Measurements from ENCODE around the gene SPSB2.

DNA sequence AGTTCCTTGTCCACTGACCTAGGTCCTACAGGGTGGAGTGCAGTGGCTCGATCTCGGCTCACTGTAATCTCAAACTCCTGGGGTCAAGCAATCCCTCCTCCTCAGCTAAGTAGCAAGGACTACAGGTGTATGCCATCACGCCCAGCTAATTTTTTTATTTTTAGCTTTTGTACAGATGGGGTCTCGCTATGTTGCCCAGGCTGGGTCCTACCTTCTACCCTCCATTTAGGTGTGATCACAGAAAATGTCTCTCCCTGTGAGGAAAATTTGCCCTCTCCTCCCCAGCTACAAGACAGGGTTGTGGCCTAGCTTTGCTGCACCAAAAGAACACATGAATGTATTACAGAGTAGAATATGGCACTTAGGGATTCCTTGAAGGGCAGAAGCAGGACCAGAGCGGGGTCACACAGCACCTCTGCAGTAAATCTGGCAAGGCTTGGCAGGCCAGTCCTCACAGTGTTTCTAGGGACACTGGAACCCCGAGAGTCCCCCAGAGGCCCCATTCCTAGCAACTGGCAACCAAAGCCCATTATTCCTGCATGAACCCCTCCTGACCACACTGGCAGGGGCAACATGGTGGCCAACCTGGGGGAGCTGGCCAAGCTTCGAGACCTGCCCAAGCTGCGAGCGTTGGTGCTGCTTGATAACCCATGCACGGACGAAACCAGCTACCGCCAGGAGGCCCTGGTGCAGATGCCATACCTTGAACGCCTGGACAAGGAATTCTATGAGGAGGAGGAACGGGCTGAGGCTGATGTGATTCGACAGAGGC lies 39.2 kb upstream of the SPSB2 start:
- TF ChIP-seq, protein P1, sequence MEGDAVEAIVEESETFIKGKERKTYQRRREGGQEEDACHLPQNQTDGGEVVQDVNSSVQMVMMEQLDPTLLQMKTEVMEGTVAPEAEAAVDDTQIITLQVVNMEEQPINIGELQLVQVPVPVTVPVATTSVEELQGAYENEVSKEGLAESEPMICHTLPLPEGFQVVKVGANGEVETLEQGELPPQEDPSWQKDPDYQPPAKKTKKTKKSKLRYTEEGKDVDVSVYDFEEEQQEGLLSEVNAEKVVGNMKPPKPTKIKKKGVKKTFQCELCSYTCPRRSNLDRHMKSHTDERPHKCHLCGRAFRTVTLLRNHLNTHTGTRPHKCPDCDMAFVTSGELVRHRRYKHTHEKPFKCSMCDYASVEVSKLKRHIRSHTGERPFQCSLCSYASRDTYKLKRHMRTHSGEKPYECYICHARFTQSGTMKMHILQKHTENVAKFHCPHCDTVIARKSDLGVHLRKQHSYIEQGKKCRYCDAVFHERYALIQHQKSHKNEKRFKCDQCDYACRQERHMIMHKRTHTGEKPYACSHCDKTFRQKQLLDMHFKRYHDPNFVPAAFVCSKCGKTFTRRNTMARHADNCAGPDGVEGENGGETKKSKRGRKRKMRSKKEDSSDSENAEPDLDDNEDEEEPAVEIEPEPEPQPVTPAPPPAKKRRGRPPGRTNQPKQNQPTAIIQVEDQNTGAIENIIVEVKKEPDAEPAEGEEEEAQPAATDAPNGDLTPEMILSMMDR (IDR thresholded peaks at IDR 0.05; ENCODE audit: low read depth, low read length), result no peak
- TF ChIP-seq POLR2A (IDR thresholded peaks at IDR 0.05; ENCODE audit: extremely low read depth, insufficient read length), result no peak

All from NB4 (cell line).